Keratinocyte (primary cell): ENCODE results near the gene LYSMD2.

ENCODE experiments used
- EZH2 ChIP-seq: IDR thresholded peaks from one replicate; pipeline ENCODE4 v1.6.1; 2012; ENCODE audit warnings: inconsistent platforms, mild to moderate bottlenecking, low read length, moderate library complexity
- TF ChIP-seq, protein P1 (sequence below), 3 experiments: IDR thresholded peaks in 1 of 3; conservative IDR thresholded peaks in 1 of 3; optimal IDR thresholded peaks in 1 of 3; 2 replicates in 2 of 3; 3 replicates in 1 of 3; pipeline versions ENCODE3 to v1.5.1; 2011; ENCODE audit warnings: low read length in 3 of 3, mild to moderate bottlenecking in 3 of 3, moderate library complexity in 2 of 3, control low read depth in 1 of 3, inconsistent platforms in 1 of 3; ENCODE audit not compliant: insufficient read depth in 2 of 3; ENCODE audit errors: extremely low read depth in 1 of 3

- TF ChIP-seq, protein P1, sequence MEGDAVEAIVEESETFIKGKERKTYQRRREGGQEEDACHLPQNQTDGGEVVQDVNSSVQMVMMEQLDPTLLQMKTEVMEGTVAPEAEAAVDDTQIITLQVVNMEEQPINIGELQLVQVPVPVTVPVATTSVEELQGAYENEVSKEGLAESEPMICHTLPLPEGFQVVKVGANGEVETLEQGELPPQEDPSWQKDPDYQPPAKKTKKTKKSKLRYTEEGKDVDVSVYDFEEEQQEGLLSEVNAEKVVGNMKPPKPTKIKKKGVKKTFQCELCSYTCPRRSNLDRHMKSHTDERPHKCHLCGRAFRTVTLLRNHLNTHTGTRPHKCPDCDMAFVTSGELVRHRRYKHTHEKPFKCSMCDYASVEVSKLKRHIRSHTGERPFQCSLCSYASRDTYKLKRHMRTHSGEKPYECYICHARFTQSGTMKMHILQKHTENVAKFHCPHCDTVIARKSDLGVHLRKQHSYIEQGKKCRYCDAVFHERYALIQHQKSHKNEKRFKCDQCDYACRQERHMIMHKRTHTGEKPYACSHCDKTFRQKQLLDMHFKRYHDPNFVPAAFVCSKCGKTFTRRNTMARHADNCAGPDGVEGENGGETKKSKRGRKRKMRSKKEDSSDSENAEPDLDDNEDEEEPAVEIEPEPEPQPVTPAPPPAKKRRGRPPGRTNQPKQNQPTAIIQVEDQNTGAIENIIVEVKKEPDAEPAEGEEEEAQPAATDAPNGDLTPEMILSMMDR (optimal IDR thresholded peaks at IDR 0.05 in 1 of 3, IDR thresholded peaks at IDR 0.05 in 1 of 3, conservative IDR thresholded peaks at IDR 0.05 in 1 of 3; ENCODE audit: extremely low read depth in 1 of 3, insufficient read depth in 2 of 3, low read length in 3 of 3) = no peak
- no peak for TF ChIP-seq EZH2
These were observed 33.4 kb upstream of the LYSMD2 start for GRCh38 chr15:51770902-51771301.
